CD8-positive, alpha-beta memory T cell (primary cell): ENCODE measurements around the gene NPHP4. TPM values are rescaled to one million over a fixed set of nuclear protein-coding genes. Genes with fewer than 3 reads are reported as not detected.

ENCODE experiments used
- CTCF ChIA-PET: fragments of 350-600 bp; sonication (Branson Sonifier 250); formaldehyde crosslinking; loops from one replicate; lab custom pipeline; 2021; ENCODE audit warnings: antibody characterized with exemption; lab: Charles Lee
- POLR2A ChIA-PET: fragments of 350-600 bp; sonication (Branson Sonifier 250); formaldehyde crosslinking; loops from one replicate; lab custom pipeline; 2021; ENCODE audit warnings: antibody characterized with exemption; lab: Charles Lee
- DNase-seq, 5 donors: peaks; one replicate each; pipeline versions ENCODE4 v3.0.0 to v3.0.0-alpha.2; 2020 to 2022; ENCODE audit warnings: mixed read lengths in 1 of 5
- H3K27ac ChIP-seq: one replicate; pipeline ENCODE4 v1.7.0; 2013; ENCODE audit warnings: low read depth, mild to moderate bottlenecking, low read length, moderate library complexity
- H3K27me3 ChIP-seq: 2 replicates; pipeline ENCODE4 v1.7.0; 2013; ENCODE audit warnings: low read length, mild to moderate bottlenecking; ENCODE audit not compliant: insufficient read depth, poor library complexity, severe bottlenecking
- H3K36me3 ChIP-seq: 2 replicates; pipeline ENCODE4 v1.7.0; 2013; ENCODE audit warnings: mild to moderate bottlenecking, low read length, moderate library complexity; ENCODE audit not compliant: insufficient read depth
- H3K4me1 ChIP-seq: 2 replicates; pipeline ENCODE4 v1.7.0; 2013; ENCODE audit warnings: mild to moderate bottlenecking, low read length, moderate library complexity; ENCODE audit not compliant: insufficient read depth
- H3K4me3 ChIP-seq: 2 replicates; pipeline ENCODE4 v1.7.0; 2013; ENCODE audit warnings: mild to moderate bottlenecking, low read length
- H3K9me3 ChIP-seq: 2 replicates; pipeline ENCODE4 v1.7.0; 2013; ENCODE audit warnings: mild to moderate bottlenecking, low read length
- H3K27ac Mint-ChIP-seq, 8 donors: one replicate each; pipeline ENCODE4 v1.8.0; 2020 to 2021; ENCODE audit warnings: mixed read lengths in 8 of 8, mild to moderate bottlenecking in 6 of 8, inconsistent platforms in 3 of 8, moderate library complexity in 3 of 8
- H3K27me3 Mint-ChIP-seq, 2 donors: one replicate each; pipeline ENCODE4 v1.8.0; 2020 to 2021; ENCODE audit warnings: mixed read lengths in 2 of 2, mild to moderate bottlenecking in 1 of 2, moderate library complexity in 1 of 2
- H3K36me3 Mint-ChIP-seq, 3 donors: one replicate each; pipeline ENCODE4 v1.8.0; 2020 to 2021; ENCODE audit warnings: mixed read lengths in 3 of 3, inconsistent platforms in 1 of 3, mild to moderate bottlenecking in 1 of 3
- H3K4me1 Mint-ChIP-seq, 3 donors: one replicate each; pipeline ENCODE4 v1.8.0; 2020 to 2021; ENCODE audit warnings: mixed read lengths in 3 of 3, inconsistent platforms in 1 of 3, mild to moderate bottlenecking in 1 of 3
- H3K4me3 Mint-ChIP-seq, 7 donors: one replicate each; pipeline ENCODE4 v1.8.0; 2020 to 2021; ENCODE audit warnings: mixed read lengths in 7 of 7, mild to moderate bottlenecking in 6 of 7, moderate library complexity in 4 of 7, inconsistent platforms in 2 of 7
- H3K9me3 Mint-ChIP-seq, 5 donors: one replicate each; pipeline ENCODE4 v1.8.0; 2020 to 2022; ENCODE audit warnings: mixed read lengths in 5 of 5, mild to moderate bottlenecking in 3 of 5, moderate library complexity in 2 of 5, inconsistent platforms in 1 of 5
- polyA plus RNA-seq: library from polyadenylated mRNA; unstranded; fragments of 300-500 nt; fragmentation: Illumina TruSeq; gene quantifications from one replicate; pipeline ENCODE4 v1.2.3, GENCODE V29; 2021
- total RNA-seq, 2 experiments: library from RNA; stranded (reverse); gene quantifications; one replicate each; pipeline ENCODE4 v1.2.3, GENCODE V29; 2021

NPHP4 gene
- total and polyA plus RNA-seq, 3 experiments from 2014 or later, result 1.2 to 11.5 (median 11.2) TPM

DNA sequence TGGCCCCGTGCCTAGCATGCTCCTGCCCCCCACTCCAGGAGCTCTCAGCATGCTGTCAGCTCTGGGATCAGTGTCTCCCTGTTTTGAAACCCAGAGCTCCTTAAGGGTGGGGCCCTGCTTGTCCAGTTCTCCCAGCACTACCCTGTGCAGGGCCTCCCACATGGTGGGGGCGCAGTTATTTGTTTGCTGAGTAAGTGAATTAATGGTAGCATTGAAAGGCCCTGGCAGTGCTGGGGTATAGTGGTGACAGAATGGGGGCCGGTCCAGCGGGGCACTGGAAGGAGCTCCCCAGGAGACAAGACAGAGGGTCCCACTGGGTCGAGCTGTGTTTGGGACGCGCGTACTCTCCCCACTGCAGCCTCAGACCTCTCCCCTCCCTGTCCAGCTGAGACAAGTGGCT, 99.9 kb downstream of the NPHP4 start:
- Histone ChIP-seq H3K4me1 (no peaks in the 10 kb centered on the region), H3K27me3 (no peaks in the 10 kb centered on the region), H3K4me3 (no peak overlapping the region), H3K9me3 (no peaks in the 10 kb centered on the region), H3K27ac (no peak overlapping the region), H3K36me3 (no peaks in the 10 kb centered on the region)
- H3K27ac Mint-ChIP-seq, result no peak overlapping the region
- H3K9me3 Mint-ChIP-seq, result peaks cover 0 to 4% (median 0%) of the 10 kb centered on the region in 5 donors
- ChIA-PET CTCF (no interaction called here), POLR2A (no interaction called here)
- DNase-seq, result no peak
- peaks cover 10 to 26% (median 14%) of the 10 kb centered on the region in 3 donors for H3K36me3 Mint-ChIP-seq
- H3K4me1 Mint-ChIP-seq, result no peaks in the 10 kb centered on the region
- H3K4me3 Mint-ChIP-seq, result no peak overlapping the region
- H3K27me3 Mint-ChIP-seq, result no peaks in the 10 kb centered on the region

DNA sequence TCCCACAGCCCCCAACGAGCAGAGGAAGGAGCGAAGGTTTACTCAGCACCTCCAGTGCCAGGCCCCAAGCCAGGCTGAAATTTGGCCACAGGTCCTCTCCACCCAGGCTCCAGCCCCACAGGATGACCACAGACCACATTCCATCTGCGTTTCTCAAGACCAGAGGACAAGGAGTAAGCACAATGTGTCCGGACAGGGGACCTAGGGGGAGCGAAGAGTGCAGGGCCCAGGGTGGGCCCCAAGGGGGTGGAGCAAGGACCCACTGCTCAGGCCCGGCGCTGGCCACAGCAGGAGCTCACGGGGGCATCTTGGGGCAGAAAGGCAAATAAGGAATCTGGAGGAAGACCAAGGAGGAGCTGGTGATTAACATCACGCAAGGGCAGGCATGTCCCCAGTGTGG, 100.5 kb downstream of the NPHP4 start:
- Mint-ChIP-seq H3K27ac (peak overlapping the region in 1 of 8 donors; percentile 29), H3K27me3 (no peaks in the 10 kb centered on the region), H3K9me3 (peaks cover 0 to 4% (median 0%) of the 10 kb centered on the region in 5 donors), H3K4me3 (no peak overlapping the region), H3K36me3 (peaks cover 10 to 23% (median 13%) of the 10 kb centered on the region in 3 donors), H3K4me1 (no peaks in the 10 kb centered on the region)
- Histone ChIP-seq H3K4me3 (no peak overlapping the region), H3K27me3 (no peaks in the 10 kb centered on the region), H3K4me1 (no peaks in the 10 kb centered on the region), H3K9me3 (no peaks in the 10 kb centered on the region), H3K27ac (no peak overlapping the region), H3K36me3 (no peaks in the 10 kb centered on the region)
- ChIA-PET POLR2A (no interaction called here), CTCF (no interaction called here)
- DNase-seq, result no peak

DNA sequence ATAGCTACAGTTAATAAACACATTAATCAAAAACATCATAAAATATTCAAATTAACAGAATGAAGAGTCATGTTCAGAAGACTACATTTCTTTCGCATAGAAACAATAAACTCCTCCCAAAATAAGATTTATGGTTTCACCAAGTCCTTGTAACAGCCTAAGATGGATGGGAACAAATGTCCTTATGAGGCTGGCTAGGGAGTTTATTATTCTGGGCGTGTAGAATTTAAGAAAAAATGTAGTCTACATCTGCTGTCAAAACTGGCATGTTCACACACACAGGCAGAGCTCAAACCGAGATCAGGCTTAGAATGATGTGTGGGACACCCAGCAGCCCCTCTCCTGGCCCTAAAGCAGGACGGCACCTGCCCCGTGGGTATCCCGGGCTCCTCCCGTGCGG, 101.1 kb downstream of the NPHP4 start:
- no peaks in the 10 kb centered on the region for H3K27me3 ChIP-seq
- Mint-ChIP-seq H3K27me3 (no peaks in the 10 kb centered on the region), H3K9me3 (peaks cover 0 to 4% (median 0%) of the 10 kb centered on the region in 5 donors), H3K4me3 (no peak overlapping the region), H3K27ac (no peak overlapping the region), H3K4me1 (no peaks in the 10 kb centered on the region), H3K36me3 (peaks cover 10 to 20% (median 11%) of the 10 kb centered on the region in 3 donors)
- CTCF ChIA-PET, result no interaction called here
- no peaks in the 10 kb centered on the region for H3K9me3 ChIP-seq
- no peak for DNase-seq
- H3K27ac ChIP-seq, result no peak overlapping the region
- H3K4me1 ChIP-seq, result no peaks in the 10 kb centered on the region
- no peak overlapping the region for H3K4me3 ChIP-seq
- POLR2A ChIA-PET, result no interaction called here
- no peaks in the 10 kb centered on the region for H3K36me3 ChIP-seq

DNA sequence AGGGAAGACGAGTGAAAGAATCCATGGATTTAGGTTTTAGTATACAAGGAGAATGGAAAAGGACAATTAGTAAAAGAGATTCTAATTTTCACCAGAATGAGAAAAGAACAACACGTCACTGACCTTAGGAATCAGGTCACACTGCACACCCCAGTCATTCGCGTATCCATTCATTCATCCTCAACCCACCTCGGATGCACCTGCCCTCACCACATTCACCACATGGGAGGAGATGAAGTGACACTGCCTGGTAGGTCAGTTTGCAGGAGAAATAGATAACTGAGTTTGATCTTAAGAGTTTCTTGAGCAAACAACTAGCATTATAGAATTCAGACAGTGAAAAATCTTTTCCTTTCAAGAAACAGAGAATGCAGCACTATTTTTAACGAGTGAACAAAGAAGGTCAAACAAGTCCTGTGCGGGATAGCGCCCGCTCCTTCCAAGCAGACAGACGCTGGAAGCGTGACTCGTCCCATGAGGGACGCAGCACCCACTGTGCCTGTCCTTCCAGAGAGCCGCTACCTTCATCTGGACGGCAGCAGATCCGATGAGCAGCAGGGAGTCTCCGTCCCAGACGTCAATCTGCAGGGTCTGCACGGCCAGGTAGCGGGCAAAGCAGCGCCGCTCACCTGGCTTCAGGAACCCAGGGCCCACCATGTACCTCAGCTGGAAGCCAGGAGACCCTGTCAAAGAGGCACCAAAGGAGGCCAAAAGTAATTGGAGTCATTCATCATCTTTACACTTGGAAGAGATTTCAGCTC, 101.7 kb downstream of the NPHP4 start:
- Mint-ChIP-seq H3K27me3 (no peaks in the 10 kb centered on the region), H3K4me3 (no peak overlapping the region), H3K27ac (no peak overlapping the region), H3K4me1 (no peaks in the 10 kb centered on the region), H3K9me3 (peaks cover 0 to 4% (median 0%) of the 10 kb centered on the region in 5 donors), H3K36me3 (peaks cover 6 to 19% (median 11%) of the 10 kb centered on the region in 3 donors)
- Histone ChIP-seq H3K36me3 (no peaks in the 10 kb centered on the region), H3K9me3 (no peaks in the 10 kb centered on the region), H3K27ac (no peak overlapping the region), H3K4me3 (no peak overlapping the region), H3K27me3 (no peaks in the 10 kb centered on the region), H3K4me1 (no peaks in the 10 kb centered on the region)
- ChIA-PET CTCF (no interaction called here), POLR2A (no interaction called here)
- DNase-seq, result no peak

DNA sequence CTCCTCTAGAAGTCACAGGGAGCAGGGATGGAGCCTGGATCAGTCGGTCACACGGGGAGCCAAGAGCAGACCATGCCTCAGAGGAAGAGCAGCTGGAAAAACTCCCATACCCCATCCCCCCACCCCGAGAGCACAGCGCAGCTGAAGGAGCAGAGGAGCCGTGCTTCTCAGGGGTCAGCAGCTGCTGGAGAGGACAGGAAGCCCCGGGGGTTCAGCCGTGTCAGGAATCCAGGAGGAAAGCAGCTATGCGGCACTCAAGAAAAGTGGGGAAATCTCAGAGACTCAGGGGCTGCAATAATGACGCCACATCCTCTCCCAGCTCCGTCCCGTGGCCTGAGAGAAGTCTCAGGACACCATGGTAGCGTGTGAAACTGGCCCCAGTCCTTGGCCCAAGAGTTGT, 102.3 kb downstream of the NPHP4 start:
- no peak overlapping the region for H3K27ac Mint-ChIP-seq
- H3K27ac ChIP-seq, result no peak overlapping the region
- CTCF ChIA-PET, result no interaction called here

DNA sequence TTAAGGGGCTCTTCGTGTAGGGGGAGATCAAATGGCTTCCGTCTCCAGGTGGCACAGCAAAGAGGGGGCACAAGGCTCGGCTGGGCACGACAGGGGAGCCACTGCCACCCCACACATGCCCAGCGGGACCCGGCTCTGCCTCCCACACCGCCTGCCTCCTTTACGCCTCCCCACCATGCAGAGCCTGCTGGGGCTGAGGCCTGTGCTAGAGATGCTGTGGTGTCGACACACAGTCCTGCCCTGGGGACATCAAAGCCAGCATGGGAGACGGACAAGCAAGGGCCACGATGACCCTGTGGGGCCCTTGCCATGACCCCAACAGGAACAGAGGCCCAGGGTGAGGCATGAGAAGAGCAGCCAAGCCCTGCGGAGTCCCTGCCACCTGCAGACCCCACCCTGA, 102.8 kb downstream of the NPHP4 start:
- no peak overlapping the region for H3K27ac ChIP-seq
- no peaks in the 10 kb centered on the region for H3K4me1 Mint-ChIP-seq
- H3K27me3 ChIP-seq, result no peaks in the 10 kb centered on the region
- no peaks in the 10 kb centered on the region for H3K9me3 ChIP-seq
- H3K4me1 ChIP-seq, result no peaks in the 10 kb centered on the region
- peaks cover under 1 to 15% (median 6%) of the 10 kb centered on the region in 3 donors for H3K36me3 Mint-ChIP-seq
- POLR2A ChIA-PET, result no interaction called here
- no peaks in the 10 kb centered on the region for H3K36me3 ChIP-seq
- DNase-seq, result no peak
- no peak overlapping the region for H3K4me3 Mint-ChIP-seq
- no peaks in the 10 kb centered on the region for H3K27me3 Mint-ChIP-seq
- no peak overlapping the region for H3K27ac Mint-ChIP-seq
- H3K9me3 Mint-ChIP-seq, result peaks cover 0 to 2% (median 0%) of the 10 kb centered on the region in 5 donors
- CTCF ChIA-PET, result no interaction called here
- H3K4me3 ChIP-seq, result no peak overlapping the region

More for the DNA sequence above, 102.3 kb downstream of the NPHP4 start:
- Mint-ChIP-seq H3K4me3 (no peak overlapping the region), H3K27me3 (no peaks in the 10 kb centered on the region), H3K36me3 (peaks cover 5 to 18% (median 11%) of the 10 kb centered on the region in 3 donors), H3K9me3 (peaks cover 0 to 4% (median 0%) of the 10 kb centered on the region in 5 donors), H3K4me1 (no peaks in the 10 kb centered on the region)
- Histone ChIP-seq H3K4me1 (no peaks in the 10 kb centered on the region), H3K4me3 (no peak overlapping the region), H3K9me3 (no peaks in the 10 kb centered on the region), H3K27me3 (no peaks in the 10 kb centered on the region), H3K36me3 (no peaks in the 10 kb centered on the region)
- POLR2A ChIA-PET, result no interaction called here
- no peak for DNase-seq

DNA sequence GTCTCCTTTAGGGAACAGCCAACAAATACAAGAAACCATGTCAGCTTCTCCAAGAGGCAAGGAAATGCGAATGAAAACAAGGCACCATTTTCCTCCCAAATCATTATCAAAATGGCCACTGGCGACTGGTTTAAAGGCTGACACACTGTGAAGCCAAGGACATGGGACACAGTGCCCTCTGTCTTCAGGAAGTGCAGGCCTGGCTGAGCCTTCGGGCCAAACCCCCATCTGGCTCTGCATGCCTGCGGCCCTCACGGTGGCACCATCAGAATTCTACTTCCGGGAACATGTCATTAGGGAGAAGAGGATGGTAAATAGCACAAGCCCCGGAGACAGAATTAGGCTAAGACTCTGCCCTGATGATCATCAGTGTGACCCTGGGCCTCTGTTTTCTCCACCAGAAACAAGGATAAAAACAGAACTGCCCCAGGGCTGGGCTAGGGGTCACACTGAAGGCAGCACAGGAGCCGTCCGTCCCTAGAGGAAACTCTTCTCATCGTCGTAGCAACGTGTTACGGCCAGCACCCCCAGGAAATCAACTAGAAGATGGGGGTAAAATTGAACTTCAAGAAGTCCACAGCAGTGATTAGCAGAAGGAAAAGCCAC, 103.5 kb downstream of the NPHP4 start:
- no peaks in the 10 kb centered on the region for H3K27me3 Mint-ChIP-seq
- H3K4me3 ChIP-seq, result no peak overlapping the region
- H3K36me3 ChIP-seq, result no peaks in the 10 kb centered on the region
- no peak overlapping the region for H3K27ac ChIP-seq
- H3K4me1 Mint-ChIP-seq, result no peaks in the 10 kb centered on the region
- H3K36me3 Mint-ChIP-seq, result peaks cover 0 to 15% (median 5%) of the 10 kb centered on the region in 3 donors
- H3K27me3 ChIP-seq, result no peaks in the 10 kb centered on the region
- no peak overlapping the region for H3K27ac Mint-ChIP-seq
- no peak for DNase-seq
- H3K9me3 Mint-ChIP-seq, result no peaks in the 10 kb centered on the region
- no peaks in the 10 kb centered on the region for H3K9me3 ChIP-seq
- ChIA-PET POLR2A (no interaction called here), CTCF (no interaction called here)
- H3K4me3 Mint-ChIP-seq, result no peak overlapping the region
- no peaks in the 10 kb centered on the region for H3K4me1 ChIP-seq

DNA sequence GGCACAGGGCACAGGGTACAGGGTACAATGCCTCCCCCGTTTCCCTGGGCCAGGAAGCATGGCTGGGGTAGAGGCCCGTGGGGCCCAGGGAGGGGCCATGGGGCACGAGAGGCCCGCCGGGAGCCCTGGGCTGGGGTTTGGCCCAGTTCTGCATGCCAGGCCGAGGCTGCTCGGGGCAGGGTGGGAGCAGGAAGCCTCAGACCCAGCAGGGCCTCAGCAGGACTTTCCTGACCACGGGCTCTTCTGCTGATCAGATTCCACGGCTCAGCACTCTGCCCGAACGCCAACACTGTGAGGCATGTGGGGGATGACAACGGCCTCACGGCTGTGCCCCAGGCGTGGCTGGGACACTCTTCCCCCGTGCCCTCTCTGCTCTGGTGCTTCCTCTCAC, 104.3 kb downstream of the NPHP4 start:
- Mint-ChIP-seq H3K27ac (no peak overlapping the region), H3K36me3 (peaks cover 0 to 18% (median 5%) of the 10 kb centered on the region in 3 donors), H3K4me1 (no peaks in the 10 kb centered on the region), H3K9me3 (no peaks in the 10 kb centered on the region), H3K27me3 (no peaks in the 10 kb centered on the region), H3K4me3 (no peak overlapping the region)
- ChIA-PET CTCF (no interaction called here), POLR2A (no interaction called here)
- H3K27ac ChIP-seq, result no peak overlapping the region
- no peak overlapping the region for H3K4me3 ChIP-seq
- no peaks in the 10 kb centered on the region for H3K36me3 ChIP-seq
- no peaks in the 10 kb centered on the region for H3K27me3 ChIP-seq
- no peaks in the 10 kb centered on the region for H3K4me1 ChIP-seq
- DNase-seq, result no peak
- no peaks in the 10 kb centered on the region for H3K9me3 ChIP-seq
